ENCODE measurements around the gene CACNA1D.

GRCh38 chr3:53845881-53846133 is 351.4 kb downstream of the CACNA1D start:
- TF ChIP-seq POLR2A (IDR thresholded peaks at IDR 0.05) (no peak), CTCF (IDR thresholded peaks at IDR 0.05) (no peak)
